WTC11 (cell line): Measurements from ENCODE around the gene CEP135. TPM values are rescaled to one million over a fixed set of nuclear protein-coding genes. Genes with fewer than 3 reads are reported as not detected.

Experiments used
- ATAC-seq: fragments of 200-7000 bp; cut with Tn5 transposase; 2 replicates; pipeline ENCODE4 v1.10.0; 2021; ENCODE audit warnings: mild to moderate bottlenecking, moderate library complexity
- CTCF ChIA-PET: fragments of 300-600 bp; sonication (Branson Sonifier 250); formaldehyde crosslinking; loops from one replicate; lab custom pipeline; 2021; ENCODE audit warnings: antibody characterized with exemption; lab: Charles Lee
- POLR2A ChIA-PET: fragments of 350-600 bp; sonication (Branson Sonifier 250); formaldehyde crosslinking; loops from one replicate; lab custom pipeline; 2021; ENCODE audit warnings: antibody characterized with exemption; lab: Charles Lee
- DNase-seq: peaks from one replicate; pipeline ENCODE4 v3.0.0; 2021; ENCODE audit warnings: low spot score
- H3K27ac Mint-ChIP-seq: 2 replicates; pipeline ENCODE4 v1.8.0; 2021; ENCODE audit warnings: mixed read lengths
- H3K27me3 Mint-ChIP-seq: 2 replicates; pipeline ENCODE4 v1.8.0; 2021; ENCODE audit warnings: low read depth, mild to moderate bottlenecking, moderate library complexity, mixed read lengths
- H3K36me3 Mint-ChIP-seq: 2 replicates; pipeline ENCODE4 v1.8.0; 2021; ENCODE audit warnings: mixed read lengths
- H3K4me1 Mint-ChIP-seq: 2 replicates; pipeline ENCODE4 v1.8.0; 2022; ENCODE audit warnings: mixed read lengths
- H3K4me3 Mint-ChIP-seq: 2 replicates; pipeline ENCODE4 v1.8.0; 2021; ENCODE audit warnings: mild to moderate bottlenecking, moderate library complexity, mixed read lengths
- H3K9me3 Mint-ChIP-seq: 2 replicates; pipeline ENCODE4 v1.8.0; 2021; ENCODE audit warnings: mixed read lengths
- CREM ChIP-seq: sonication (generic); formaldehyde crosslinking; IDR thresholded peaks from 2 replicates; pipeline ENCODE4 v1.8.1; 2022; ENCODE audit warnings: mild to moderate bottlenecking, missing genetic modification reagents, moderate library complexity
- ETV6 ChIP-seq: sonication (generic); formaldehyde crosslinking; IDR thresholded peaks from 2 replicates; pipeline ENCODE4 v1.8.1; 2022; ENCODE audit warnings: mild to moderate bottlenecking, missing genetic modification reagents
- FOXP4 ChIP-seq: sonication (generic); formaldehyde crosslinking; IDR thresholded peaks from 2 replicates; pipeline ENCODE4 v1.8.0; 2022; ENCODE audit warnings: mild to moderate bottlenecking, missing genetic modification reagents
- KAT7 ChIP-seq: sonication (generic); formaldehyde crosslinking; IDR thresholded peaks from 2 replicates; pipeline ENCODE4 v1.8.1; 2023; ENCODE audit warnings: missing genetic modification reagents, mild to moderate bottlenecking, borderline replicate concordance
- OVOL2 ChIP-seq: fragments of 250-450 bp; sonication (Bioruptor Pico); IDR thresholded peaks from 2 replicates; pipeline ENCODE4 v1.9.0; 2021; ENCODE audit warnings: mild to moderate bottlenecking, borderline replicate concordance
- PRDM15 ChIP-seq: sonication (generic); formaldehyde crosslinking; IDR thresholded peaks from 2 replicates; pipeline ENCODE4 v1.8.0; 2022; ENCODE audit warnings: missing genetic modification reagents
- SP1 ChIP-seq: sonication (generic); formaldehyde crosslinking; conservative IDR thresholded peaks from 2 replicates; pipeline ENCODE4 v1.8.1; 2022; ENCODE audit warnings: missing genetic modification reagents
- TCF7 ChIP-seq: sonication (generic); formaldehyde crosslinking; IDR thresholded peaks from 2 replicates; pipeline ENCODE4 v1.8.0; 2022; ENCODE audit warnings: mild to moderate bottlenecking, low read depth, missing genetic modification reagents, moderate library complexity
- TEAD1 ChIP-seq: sonication (generic); formaldehyde crosslinking; IDR thresholded peaks from 2 replicates; pipeline ENCODE4 v1.8.0; 2022; ENCODE audit warnings: mild to moderate bottlenecking, missing genetic modification reagents
- ZNF396 ChIP-seq: fragments of 250-450 bp; sonication (Bioruptor Pico); IDR thresholded peaks from 2 replicates; pipeline ENCODE4 v1.8.0; 2021; ENCODE audit warnings: mild to moderate bottlenecking, moderate library complexity, borderline replicate concordance
- ZNF532 ChIP-seq: fragments of 250-450 bp; sonication (Bioruptor Pico); IDR thresholded peaks from 2 replicates; pipeline ENCODE4 v1.9.0; 2021; ENCODE audit warnings: mild to moderate bottlenecking, borderline replicate concordance
- total RNA-seq: library from RNA; stranded (reverse); gene quantifications from 3 replicates; pipeline ENCODE4 v1.2.3, GENCODE V29; 2021
- TF ChIP-seq, protein P1 (sequence below): sonication (generic); formaldehyde crosslinking; IDR thresholded peaks from 2 replicates; pipeline ENCODE4 v1.8.1; 2022; ENCODE audit warnings: low read depth, mild to moderate bottlenecking, moderate library complexity, missing genetic modification reagents, borderline replicate concordance
- TF ChIP-seq, protein P2 (sequence below): fragments of 250-450 bp; sonication (Bioruptor Pico); IDR thresholded peaks from 2 replicates; pipeline ENCODE4 v1.9.0; 2021; ENCODE audit warnings: mild to moderate bottlenecking
- TF ChIP-seq, protein P3 (sequence below): sonication (generic); formaldehyde crosslinking; IDR thresholded peaks from 2 replicates; pipeline ENCODE4 v1.8.1; 2022; ENCODE audit warnings: mild to moderate bottlenecking, missing genetic modification reagents, moderate library complexity, borderline replicate concordance
- TF ChIP-seq, protein P4 (sequence below): fragments of 250-450 bp; sonication (Bioruptor Pico); IDR thresholded peaks from 2 replicates; pipeline ENCODE4 v1.9.0; 2021; ENCODE audit warnings: moderate library complexity, mild to moderate bottlenecking, inconsistent platforms, borderline replicate concordance
- TF ChIP-seq, protein P5 (sequence below): sonication (generic); formaldehyde crosslinking; IDR thresholded peaks from 2 replicates; pipeline ENCODE4 v1.8.0; 2022; ENCODE audit warnings: mild to moderate bottlenecking, missing genetic modification reagents
- TF ChIP-seq, protein P6 (sequence below): sonication (generic); formaldehyde crosslinking; IDR thresholded peaks from 2 replicates; pipeline ENCODE4 v1.8.1; 2023; ENCODE audit warnings: mild to moderate bottlenecking, missing genetic modification reagents, borderline replicate concordance

The CEP135 gene
- total RNA-seq, 1 experiment from 2014 or later, result 13.6 TPM

GRCh38 chr4:55906989-55907388 is 41.8 kb upstream of the CEP135 start (continued):
- TF ChIP-seq PRDM15, result no peak

GRCh38 chr4:55907469-55907868 is 41.3 kb upstream of the CEP135 start:
- CTCF ChIA-PET, result no interaction called here
- ATAC-seq (no peak), DNase-seq (no peak)
- POLR2A ChIA-PET, result no interaction called here
- H3K27ac Mint-ChIP-seq, result no peak overlapping the region
- no peaks in the 10 kb centered on the region for H3K27me3 Mint-ChIP-seq
- no peaks in the 10 kb centered on the region for H3K36me3 Mint-ChIP-seq
- H3K9me3 Mint-ChIP-seq, result no peaks in the 10 kb centered on the region
- H3K4me3 Mint-ChIP-seq, result no peak overlapping the region
- H3K4me1 Mint-ChIP-seq, result no peaks in the 10 kb centered on the region
- TF ChIP-seq, protein P1, sequence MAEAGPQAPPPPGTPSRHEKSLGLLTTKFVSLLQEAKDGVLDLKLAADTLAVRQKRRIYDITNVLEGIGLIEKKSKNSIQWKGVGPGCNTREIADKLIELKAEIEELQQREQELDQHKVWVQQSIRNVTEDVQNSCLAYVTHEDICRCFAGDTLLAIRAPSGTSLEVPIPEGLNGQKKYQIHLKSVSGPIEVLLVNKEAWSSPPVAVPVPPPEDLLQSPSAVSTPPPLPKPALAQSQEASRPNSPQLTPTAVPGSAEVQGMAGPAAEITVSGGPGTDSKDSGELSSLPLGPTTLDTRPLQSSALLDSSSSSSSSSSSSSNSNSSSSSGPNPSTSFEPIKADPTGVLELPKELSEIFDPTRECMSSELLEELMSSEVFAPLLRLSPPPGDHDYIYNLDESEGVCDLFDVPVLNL (CRISPR knock-in tag), result no peak
- TF ChIP-seq ZNF532 (CRISPR knock-in tag), result no peak
- TF ChIP-seq, protein P2, sequence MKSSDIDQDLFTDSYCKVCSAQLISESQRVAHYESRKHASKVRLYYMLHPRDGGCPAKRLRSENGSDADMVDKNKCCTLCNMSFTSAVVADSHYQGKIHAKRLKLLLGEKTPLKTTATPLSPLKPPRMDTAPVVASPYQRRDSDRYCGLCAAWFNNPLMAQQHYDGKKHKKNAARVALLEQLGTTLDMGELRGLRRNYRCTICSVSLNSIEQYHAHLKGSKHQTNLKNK, result no peak
- no peak for TF ChIP-seq TCF7 (CRISPR knock-in tag)
- TF ChIP-seq KAT7 (CRISPR knock-in tag), result no peak
- TF ChIP-seq, protein P3, sequence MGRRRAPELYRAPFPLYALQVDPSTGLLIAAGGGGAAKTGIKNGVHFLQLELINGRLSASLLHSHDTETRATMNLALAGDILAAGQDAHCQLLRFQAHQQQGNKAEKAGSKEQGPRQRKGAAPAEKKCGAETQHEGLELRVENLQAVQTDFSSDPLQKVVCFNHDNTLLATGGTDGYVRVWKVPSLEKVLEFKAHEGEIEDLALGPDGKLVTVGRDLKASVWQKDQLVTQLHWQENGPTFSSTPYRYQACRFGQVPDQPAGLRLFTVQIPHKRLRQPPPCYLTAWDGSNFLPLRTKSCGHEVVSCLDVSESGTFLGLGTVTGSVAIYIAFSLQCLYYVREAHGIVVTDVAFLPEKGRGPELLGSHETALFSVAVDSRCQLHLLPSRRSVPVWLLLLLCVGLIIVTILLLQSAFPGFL, result no peak
- no peak for TF ChIP-seq ETV6 (CRISPR knock-in tag)
- TF ChIP-seq SP1 (CRISPR knock-in tag), result no peak
- TF ChIP-seq OVOL2 (CRISPR knock-in tag), result no peak
- no peak for TF ChIP-seq ZNF396
- TF ChIP-seq FOXP4 (CRISPR knock-in tag), result no peak
- TF ChIP-seq, protein P4, sequence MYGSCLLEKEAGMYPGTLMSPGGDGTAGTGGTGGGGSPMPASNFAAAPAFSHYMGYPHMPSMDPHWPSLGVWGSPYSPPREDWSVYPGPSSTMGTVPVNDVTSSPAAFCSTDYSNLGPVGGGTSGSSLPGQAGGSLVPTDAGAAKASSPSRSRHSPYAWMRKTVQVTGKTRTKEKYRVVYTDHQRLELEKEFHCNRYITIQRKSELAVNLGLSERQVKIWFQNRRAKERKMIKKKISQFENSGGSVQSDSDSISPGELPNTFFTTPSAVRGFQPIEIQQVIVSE (CRISPR knock-in tag), result no peak
- no peak for TF ChIP-seq TEAD1 (CRISPR knock-in tag)
- TF ChIP-seq, protein P5, sequence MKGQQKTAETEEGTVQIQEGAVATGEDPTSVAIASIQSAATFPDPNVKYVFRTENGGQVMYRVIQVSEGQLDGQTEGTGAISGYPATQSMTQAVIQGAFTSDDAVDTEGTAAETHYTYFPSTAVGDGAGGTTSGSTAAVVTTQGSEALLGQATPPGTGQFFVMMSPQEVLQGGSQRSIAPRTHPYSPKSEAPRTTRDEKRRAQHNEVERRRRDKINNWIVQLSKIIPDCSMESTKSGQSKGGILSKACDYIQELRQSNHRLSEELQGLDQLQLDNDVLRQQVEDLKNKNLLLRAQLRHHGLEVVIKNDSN, result no peak
- TF ChIP-seq, protein P6, sequence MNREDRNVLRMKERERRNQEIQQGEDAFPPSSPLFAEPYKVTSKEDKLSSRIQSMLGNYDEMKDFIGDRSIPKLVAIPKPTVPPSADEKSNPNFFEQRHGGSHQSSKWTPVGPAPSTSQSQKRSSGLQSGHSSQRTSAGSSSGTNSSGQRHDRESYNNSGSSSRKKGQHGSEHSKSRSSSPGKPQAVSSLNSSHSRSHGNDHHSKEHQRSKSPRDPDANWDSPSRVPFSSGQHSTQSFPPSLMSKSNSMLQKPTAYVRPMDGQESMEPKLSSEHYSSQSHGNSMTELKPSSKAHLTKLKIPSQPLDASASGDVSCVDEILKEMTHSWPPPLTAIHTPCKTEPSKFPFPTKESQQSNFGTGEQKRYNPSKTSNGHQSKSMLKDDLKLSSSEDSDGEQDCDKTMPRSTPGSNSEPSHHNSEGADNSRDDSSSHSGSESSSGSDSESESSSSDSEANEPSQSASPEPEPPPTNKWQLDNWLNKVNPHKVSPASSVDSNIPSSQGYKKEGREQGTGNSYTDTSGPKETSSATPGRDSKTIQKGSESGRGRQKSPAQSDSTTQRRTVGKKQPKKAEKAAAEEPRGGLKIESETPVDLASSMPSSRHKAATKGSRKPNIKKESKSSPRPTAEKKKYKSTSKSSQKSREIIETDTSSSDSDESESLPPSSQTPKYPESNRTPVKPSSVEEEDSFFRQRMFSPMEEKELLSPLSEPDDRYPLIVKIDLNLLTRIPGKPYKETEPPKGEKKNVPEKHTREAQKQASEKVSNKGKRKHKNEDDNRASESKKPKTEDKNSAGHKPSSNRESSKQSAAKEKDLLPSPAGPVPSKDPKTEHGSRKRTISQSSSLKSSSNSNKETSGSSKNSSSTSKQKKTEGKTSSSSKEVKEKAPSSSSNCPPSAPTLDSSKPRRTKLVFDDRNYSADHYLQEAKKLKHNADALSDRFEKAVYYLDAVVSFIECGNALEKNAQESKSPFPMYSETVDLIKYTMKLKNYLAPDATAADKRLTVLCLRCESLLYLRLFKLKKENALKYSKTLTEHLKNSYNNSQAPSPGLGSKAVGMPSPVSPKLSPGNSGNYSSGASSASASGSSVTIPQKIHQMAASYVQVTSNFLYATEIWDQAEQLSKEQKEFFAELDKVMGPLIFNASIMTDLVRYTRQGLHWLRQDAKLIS, result no peak
- TF ChIP-seq CREM, result no peak
